Stimulated activated naive CD8-positive, alpha-beta T cell treated with anti-CD3 and anti-CD28 coated beads, Interleukin-15, Interleukin-2, amounts not matched to agents 100 ng/mL and 50 ng/mL, for 24 hours (primary cell): ENCODE data around the gene RBL2.

ENCODE experiments used
- H3K27ac Mint-ChIP-seq: one replicate; pipeline ENCODE4 v1.8.0; 2021; ENCODE audit warnings: mild to moderate bottlenecking, mixed read lengths
- H3K27me3 Mint-ChIP-seq: one replicate; pipeline ENCODE4 v1.8.0; 2021; ENCODE audit warnings: mixed read lengths
- H3K36me3 Mint-ChIP-seq: one replicate; pipeline ENCODE4 v1.8.0; 2021; ENCODE audit warnings: low read depth, mixed read lengths
- H3K4me1 Mint-ChIP-seq: one replicate; pipeline ENCODE4 v1.8.0; 2021; ENCODE audit warnings: low read depth, mixed read lengths
- H3K4me3 Mint-ChIP-seq: one replicate; pipeline ENCODE4 v1.8.0; 2021; ENCODE audit warnings: mild to moderate bottlenecking, mixed read lengths
- H3K9me3 Mint-ChIP-seq: one replicate; pipeline ENCODE4 v1.8.0; 2021; ENCODE audit warnings: mixed read lengths

RBL2 gene

GRCh38 chr16:53484542-53484941, 50.3 kb downstream of the RBL2 start:
- no peak overlapping the region for H3K4me3 Mint-ChIP-seq
- peaks cover 10% of the 10 kb centered on the region for H3K4me1 Mint-ChIP-seq
- H3K36me3 Mint-ChIP-seq: peaks cover 90% of the 10 kb centered on the region
- H3K9me3 Mint-ChIP-seq: peaks cover 23% of the 10 kb centered on the region
- H3K27me3 Mint-ChIP-seq: no peaks in the 10 kb centered on the region
- no peak overlapping the region for H3K27ac Mint-ChIP-seq

GRCh38 chr16:53486230-53486629, 52.0 kb downstream of the RBL2 start:
- peaks cover 89% of the 10 kb centered on the region for H3K36me3 Mint-ChIP-seq
- no peaks in the 10 kb centered on the region for H3K27me3 Mint-ChIP-seq

DNA sequence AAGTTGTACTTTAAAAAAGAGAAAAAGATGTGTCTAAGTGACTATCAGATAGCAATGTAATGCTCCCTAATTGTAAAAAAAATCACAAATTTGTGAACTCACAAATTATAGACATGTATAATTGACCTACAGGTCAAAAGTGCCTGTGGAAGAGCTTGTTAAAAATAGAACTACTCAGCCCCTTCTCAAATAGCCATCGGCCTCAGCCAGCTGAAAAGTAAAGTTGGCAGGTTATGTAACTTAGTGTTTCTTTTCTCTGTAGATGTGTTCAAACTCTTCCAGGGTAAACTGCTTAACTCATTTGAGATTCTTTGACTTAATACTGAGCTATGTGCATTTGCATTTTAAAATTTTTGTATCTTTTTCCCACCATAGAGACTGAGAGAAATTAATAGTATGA, 55.5 kb downstream of the RBL2 start:
- no peaks in the 10 kb centered on the region for H3K27me3 Mint-ChIP-seq
- no peak overlapping the region for H3K4me3 Mint-ChIP-seq
- H3K9me3 Mint-ChIP-seq: peaks cover 10% of the 10 kb centered on the region
- H3K27ac Mint-ChIP-seq: peak overlapping the region; percentile 34
- H3K36me3 Mint-ChIP-seq: peaks cover 87% of the 10 kb centered on the region
- H3K4me1 Mint-ChIP-seq: peaks cover 18% of the 10 kb centered on the region

More at GRCh38 chr16:53486230-53486629, 52.0 kb downstream of the RBL2 start:
- Mint-ChIP-seq H3K9me3 (peaks cover 23% of the 10 kb centered on the region), H3K4me3 (no peak overlapping the region), H3K27ac (no peak overlapping the region), H3K4me1 (peaks cover 21% of the 10 kb centered on the region)

GRCh38 chr16:53492503-53492902, 58.2 kb downstream of the RBL2 start:
- H3K9me3 Mint-ChIP-seq: no peaks in the 10 kb centered on the region
- H3K4me3 Mint-ChIP-seq: no peak overlapping the region
- no peaks in the 10 kb centered on the region for H3K27me3 Mint-ChIP-seq
- peaks cover 82% of the 10 kb centered on the region for H3K36me3 Mint-ChIP-seq
- H3K27ac Mint-ChIP-seq: no peak overlapping the region
- H3K4me1 Mint-ChIP-seq: peaks cover 18% of the 10 kb centered on the region

- Mint-ChIP-seq H3K36me3 (peaks cover 83% of the 10 kb centered on the region), H3K9me3 (no peaks in the 10 kb centered on the region), H3K4me1 (peaks cover 32% of the 10 kb centered on the region), H3K27ac (no peak overlapping the region), H3K4me3 (no peak overlapping the region), H3K27me3 (no peaks in the 10 kb centered on the region)
Observed at GRCh38 chr16:53494636-53495035, 60.4 kb downstream of the RBL2 start.

DNA sequence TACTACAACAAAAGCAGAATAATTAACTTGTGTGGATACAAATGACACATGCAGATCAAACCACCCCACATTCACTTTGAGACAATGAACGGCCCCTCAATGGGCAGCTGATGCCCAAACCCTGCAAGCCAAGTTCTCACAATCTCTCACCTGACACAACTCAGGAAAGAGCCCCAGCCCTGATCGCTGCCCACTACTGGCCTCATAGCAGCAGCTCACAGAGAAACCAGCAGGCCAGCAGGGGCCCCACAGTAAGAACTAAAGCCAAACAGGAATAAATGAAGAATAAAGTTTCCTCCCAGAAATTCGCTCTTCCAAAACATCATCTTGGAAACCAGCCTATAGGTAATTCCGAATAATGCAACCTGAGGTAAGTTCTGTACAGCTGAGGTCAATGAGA, 61.1 kb downstream of the RBL2 start:
- Mint-ChIP-seq H3K4me3 (no peak overlapping the region), H3K36me3 (peaks cover 76% of the 10 kb centered on the region), H3K9me3 (no peaks in the 10 kb centered on the region), H3K27ac (no peak overlapping the region), H3K4me1 (peaks cover 32% of the 10 kb centered on the region), H3K27me3 (no peaks in the 10 kb centered on the region)

GRCh38 chr16:53498984-53499383, 64.7 kb downstream of the RBL2 start:
- Mint-ChIP-seq H3K27ac (peak overlapping the region; percentile 61), H3K9me3 (no peaks in the 10 kb centered on the region), H3K36me3 (peaks cover 44% of the 10 kb centered on the region), H3K27me3 (no peaks in the 10 kb centered on the region), H3K4me1 (peaks cover 39% of the 10 kb centered on the region), H3K4me3 (no peak overlapping the region)

DNA sequence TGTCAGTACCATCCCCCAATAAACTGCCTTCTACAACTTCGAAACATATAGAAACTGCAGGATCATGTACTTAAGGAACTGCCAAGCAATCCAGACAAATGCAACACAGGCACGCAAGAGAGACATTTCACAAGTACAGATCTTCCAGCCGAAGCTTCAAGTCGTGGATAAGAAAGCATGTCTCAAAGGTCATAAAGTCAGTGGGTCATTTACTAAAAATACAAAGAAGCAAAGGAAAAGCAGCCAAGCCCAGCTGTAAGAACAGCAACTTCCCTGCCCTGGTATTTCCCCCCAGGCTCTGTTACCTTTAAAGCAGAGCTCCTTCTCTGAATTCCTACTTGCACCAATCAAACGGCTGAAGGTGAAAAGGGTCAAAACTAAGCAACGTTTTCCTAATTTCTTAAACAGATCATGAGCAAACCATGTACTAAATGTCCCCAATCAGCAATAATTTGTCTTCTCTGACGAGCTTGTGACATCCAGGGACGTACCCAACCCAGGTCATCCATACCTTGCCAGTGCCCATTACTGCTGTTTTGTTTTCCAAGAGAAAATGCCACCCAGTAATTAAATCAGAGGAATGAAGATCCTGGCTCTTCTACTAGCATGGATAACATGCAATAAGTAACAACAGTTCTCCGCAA, 67.1 kb downstream of the RBL2 start:
- Mint-ChIP-seq H3K27ac (peak overlapping the region; percentile 92), H3K27me3 (no peaks in the 10 kb centered on the region), H3K4me1 (peaks cover 49% of the 10 kb centered on the region), H3K4me3 (peak overlapping the region; percentile 96), H3K36me3 (peaks cover 21% of the 10 kb centered on the region), H3K9me3 (no peaks in the 10 kb centered on the region)

DNA sequence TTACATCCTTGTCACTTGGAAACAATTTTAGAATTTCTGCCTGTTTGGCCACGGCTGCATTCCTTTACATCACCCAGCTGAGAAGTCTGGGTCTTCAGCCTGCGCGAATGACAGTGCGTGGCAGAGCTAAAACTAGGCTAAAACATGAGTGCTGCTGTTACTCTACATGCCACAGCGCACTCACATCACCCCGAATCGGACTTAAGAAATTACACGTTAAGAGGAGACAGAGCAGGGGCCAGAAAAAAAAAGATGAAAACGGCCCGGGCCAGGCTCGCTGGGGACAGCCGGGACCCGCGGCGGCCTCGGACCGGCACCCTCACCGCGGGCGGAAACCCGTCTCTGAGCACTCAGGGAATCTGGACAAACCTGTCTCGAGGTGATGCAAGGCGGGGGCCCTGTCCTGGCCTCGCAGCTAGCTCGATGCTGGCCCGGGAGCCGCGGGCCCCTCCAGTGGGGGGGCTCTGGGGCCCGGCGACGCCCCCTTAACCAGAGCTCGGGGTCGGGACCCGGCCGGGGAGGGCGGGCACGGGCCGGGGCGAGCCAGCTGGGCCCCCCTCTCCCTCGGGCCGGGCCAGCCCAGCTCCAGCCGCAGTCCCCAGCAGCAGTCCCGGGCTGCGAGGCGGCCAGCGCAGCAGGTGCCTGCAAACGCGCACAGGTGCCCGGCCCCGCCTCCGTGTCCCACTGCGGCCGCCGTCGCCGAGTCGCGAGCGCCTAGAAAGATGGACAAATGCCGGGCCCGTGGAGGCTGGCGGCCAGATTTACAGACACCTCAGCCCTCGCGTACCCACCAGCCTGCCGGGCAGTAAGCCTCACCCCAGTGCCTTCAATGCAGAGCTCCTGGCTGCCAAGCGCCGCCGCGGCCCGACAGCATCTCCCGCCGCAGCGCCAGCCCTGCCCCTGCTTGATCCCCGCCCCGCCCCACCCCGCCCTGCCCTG, 68.3 kb downstream of the RBL2 start, which contains the start of gene AKTIP:
TSS of gene AKTIP (minus strand) at position 879 of the 939 bp plus-strand sequence. CDS start 2,950 bp downstream, outside the sequence.
- Mint-ChIP-seq H3K4me3 (peak within 1 kb of the TSS; percentile 96), H3K36me3 (peaks cover 14% of the 10 kb centered on the region), H3K27me3 (no peaks in the 10 kb centered on the region), H3K27ac (peak within 1 kb of the TSS; percentile 97), H3K4me1 (peaks cover 53% of the 10 kb centered on the region), H3K9me3 (no peaks in the 10 kb centered on the region)

DNA sequence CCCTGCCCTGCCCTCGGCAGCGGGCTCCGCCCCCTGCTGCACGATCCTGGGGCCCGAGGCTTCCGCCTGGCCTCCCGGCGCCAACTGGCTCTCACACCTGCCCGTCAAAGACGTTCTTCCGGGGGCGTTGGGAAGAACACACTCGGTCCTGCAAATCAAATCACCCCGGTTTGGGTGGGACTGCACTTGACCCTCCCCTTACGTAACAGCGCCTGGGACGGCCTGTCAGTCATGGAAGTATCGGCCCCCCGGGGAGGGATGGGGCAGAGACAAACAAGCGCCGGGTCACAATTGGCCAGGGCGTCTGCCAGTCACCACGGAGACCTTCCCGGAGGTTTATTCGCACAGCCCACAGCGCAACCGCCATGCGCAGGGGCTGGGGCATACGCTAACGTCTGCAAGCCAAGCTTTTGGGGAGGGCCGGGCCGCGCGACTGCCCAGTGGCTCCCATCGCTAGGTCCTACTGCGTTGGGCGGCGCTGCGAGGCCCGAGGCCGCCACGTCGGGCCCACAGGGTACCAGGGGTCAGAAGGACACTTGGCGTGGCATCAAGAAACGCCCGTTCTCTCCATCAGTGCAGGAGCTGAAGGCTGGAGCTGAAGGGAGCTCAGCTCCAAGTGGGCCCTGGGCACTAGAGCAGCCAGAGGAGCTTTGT, 69.1 kb downstream of the RBL2 start:
- peaks cover 7% of the 10 kb centered on the region for H3K36me3 Mint-ChIP-seq
- no peaks in the 10 kb centered on the region for H3K27me3 Mint-ChIP-seq
- H3K9me3 Mint-ChIP-seq: no peaks in the 10 kb centered on the region
- peaks cover 48% of the 10 kb centered on the region for H3K4me1 Mint-ChIP-seq
- H3K4me3 Mint-ChIP-seq: peak overlapping the region; percentile 96
- H3K27ac Mint-ChIP-seq: peak overlapping the region; percentile 97

DNA sequence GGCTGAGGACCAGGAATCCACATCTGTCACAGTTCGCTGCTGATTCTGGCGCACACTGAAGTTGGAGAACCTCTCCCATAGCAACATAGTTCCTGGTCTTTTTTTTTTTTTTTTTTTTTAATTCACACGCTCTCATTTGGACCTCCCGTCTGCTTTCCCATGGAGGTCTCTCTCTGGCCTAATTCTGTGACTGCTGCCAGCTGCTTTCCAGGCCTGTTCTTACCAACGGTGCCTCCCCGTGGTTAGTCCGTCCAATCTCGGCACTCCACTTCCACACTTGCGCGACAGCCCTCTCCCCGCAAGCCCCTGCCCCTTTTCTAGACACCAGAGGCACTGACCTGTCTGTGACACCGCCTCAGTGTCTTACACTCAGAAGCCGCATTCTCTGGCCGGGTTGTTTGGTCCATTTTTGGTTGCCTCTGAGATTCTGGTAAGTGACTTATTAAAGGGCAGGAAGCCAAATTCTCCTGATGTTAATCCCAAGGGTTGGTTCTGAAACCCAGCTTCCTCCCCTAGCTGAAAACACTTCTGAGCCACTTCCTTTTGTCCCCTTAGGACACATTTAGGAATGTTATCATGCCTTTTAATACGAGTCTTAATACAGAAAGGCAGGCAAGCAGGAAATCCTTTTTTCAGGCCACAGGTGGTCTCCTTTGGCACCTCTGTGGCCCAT, 69.9 kb downstream of the RBL2 start:
- Mint-ChIP-seq H3K9me3 (no peaks in the 10 kb centered on the region), H3K36me3 (peaks cover 2% of the 10 kb centered on the region), H3K27me3 (no peaks in the 10 kb centered on the region), H3K27ac (peak overlapping the region; percentile 97), H3K4me1 (peaks cover 41% of the 10 kb centered on the region), H3K4me3 (peak overlapping the region; percentile 96)

- Mint-ChIP-seq H3K36me3 (no peaks in the 10 kb centered on the region), H3K4me1 (peaks cover 38% of the 10 kb centered on the region), H3K4me3 (peak overlapping the region; percentile 96), H3K9me3 (no peaks in the 10 kb centered on the region), H3K27ac (peak overlapping the region; percentile 97), H3K27me3 (no peaks in the 10 kb centered on the region)
Observed at GRCh38 chr16:53504665-53505064, 70.4 kb downstream of the RBL2 start.

DNA sequence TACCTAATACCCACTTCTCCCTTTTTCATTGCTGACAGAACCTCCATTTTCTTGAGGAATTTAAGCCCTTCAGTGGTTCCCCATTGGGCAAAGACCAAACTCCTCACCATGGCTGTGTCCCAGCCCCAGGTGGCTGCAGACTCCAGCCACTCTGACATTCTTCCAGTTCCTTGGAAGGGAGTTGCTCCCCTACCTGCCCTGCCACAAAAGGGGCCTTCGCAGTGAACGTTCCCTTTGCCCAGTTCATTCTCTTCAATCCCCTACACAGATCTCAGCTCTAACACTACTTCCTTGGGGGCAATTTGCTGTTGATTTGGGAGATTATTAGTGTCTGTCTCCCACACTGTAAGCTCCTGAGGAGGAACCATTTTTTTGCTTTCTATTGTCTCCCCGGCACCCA, 72.0 kb downstream of the RBL2 start:
- Mint-ChIP-seq H3K4me3 (no peak overlapping the region), H3K9me3 (no peaks in the 10 kb centered on the region), H3K27ac (no peak overlapping the region), H3K36me3 (no peaks in the 10 kb centered on the region), H3K27me3 (no peaks in the 10 kb centered on the region), H3K4me1 (peaks cover 30% of the 10 kb centered on the region)

- Mint-ChIP-seq H3K27me3 (no peaks in the 10 kb centered on the region), H3K36me3 (no peaks in the 10 kb centered on the region), H3K27ac (no peak overlapping the region), H3K4me1 (peaks cover 19% of the 10 kb centered on the region), H3K9me3 (no peaks in the 10 kb centered on the region), H3K4me3 (no peak overlapping the region)
Observed at GRCh38 chr16:53507464-53508179, 73.4 kb downstream of the RBL2 start.
